BLaER1 (cell line): ENCODE data around the gene ADGRG2.
"Not testable (repeated sequence)": the region's sequence is repeated elsewhere in the genome, so short reads cannot be mapped to it uniquely, and the experiment has no call there.

Experiments used
- H3K27ac ChIP-seq: shearing (Covaris generic); formaldehyde crosslinking; 2 replicates; pipeline ENCODE4 v1.8.1; 2022
- H3K27me3 ChIP-seq: shearing (Covaris generic); formaldehyde crosslinking; 2 replicates; pipeline ENCODE4 v1.8.1; 2022
- H3K36me3 ChIP-seq: shearing (Covaris generic); formaldehyde crosslinking; 2 replicates; pipeline ENCODE4 v1.8.1; 2022
- H3K4me1 ChIP-seq: shearing (Covaris generic); formaldehyde crosslinking; 2 replicates; pipeline ENCODE4 v1.8.1; 2022
- H3K4me2 ChIP-seq: shearing (Covaris generic); formaldehyde crosslinking; 2 replicates; pipeline ENCODE4 v1.8.1; 2022
- H3K4me3 ChIP-seq: shearing (Covaris generic); formaldehyde crosslinking; 2 replicates; pipeline ENCODE4 v1.8.1; 2022
- H3K9ac ChIP-seq: shearing (Covaris generic); formaldehyde crosslinking; 2 replicates; pipeline ENCODE4 v1.8.1; 2022
- H3K9me3 ChIP-seq: shearing (Covaris generic); formaldehyde crosslinking; 2 replicates; pipeline ENCODE4 v1.8.1; 2022
- H4K20me1 ChIP-seq: shearing (Covaris generic); formaldehyde crosslinking; 2 replicates; pipeline ENCODE4 v1.8.1; 2022
- Cebpa-rat ChIP-seq: shearing (Covaris generic); IDR thresholded peaks from 2 replicates; pipeline ENCODE4 v1.8.1; 2022

Gene ADGRG2

DNA sequence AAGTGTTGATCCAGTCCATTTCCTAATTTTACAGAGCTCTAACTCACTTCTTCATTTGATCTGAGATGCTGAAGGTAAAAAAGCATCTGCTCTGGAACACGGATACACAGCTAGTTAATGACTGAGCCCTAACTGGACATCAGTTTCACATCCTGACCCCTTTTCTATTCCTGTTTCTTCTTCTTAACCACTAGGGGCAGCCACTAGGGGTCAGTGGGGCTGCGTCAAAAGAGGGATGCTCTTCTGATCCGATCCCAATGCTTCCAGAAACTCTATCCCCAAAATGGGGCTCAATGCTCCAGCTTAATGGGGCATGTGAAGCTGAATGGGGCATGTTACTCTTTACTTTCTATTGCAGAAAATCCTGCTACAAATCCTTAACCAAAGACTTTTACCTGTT is 105.0 kb downstream of the ADGRG2 start:
- Histone ChIP-seq H3K4me3 (no peak overlapping the region), H4K20me1 (no peaks in the 10 kb centered on the region), H3K9ac (no peak overlapping the region), H3K4me2 (no peak overlapping the region), H3K27ac (no peak overlapping the region), H3K9me3 (no peaks in the 10 kb centered on the region), H3K36me3 (no peaks in the 10 kb centered on the region), H3K27me3 (peaks cover 26% of the 10 kb centered on the region), H3K4me1 (no peaks in the 10 kb centered on the region)
- TF ChIP-seq Cebpa-rat, result no peak

GRCh38 chrX:19016614-19017013 is 105.7 kb downstream of the ADGRG2 start:
- not testable (repeated sequence) for H3K36me3 ChIP-seq, H3K9me3 ChIP-seq, H3K27ac ChIP-seq, H4K20me1 ChIP-seq, H3K4me1 ChIP-seq, H3K9ac ChIP-seq, H3K4me2 ChIP-seq, H3K4me3 ChIP-seq
- H3K27me3 ChIP-seq, result peaks cover 26% of the 10 kb centered on the region

DNA sequence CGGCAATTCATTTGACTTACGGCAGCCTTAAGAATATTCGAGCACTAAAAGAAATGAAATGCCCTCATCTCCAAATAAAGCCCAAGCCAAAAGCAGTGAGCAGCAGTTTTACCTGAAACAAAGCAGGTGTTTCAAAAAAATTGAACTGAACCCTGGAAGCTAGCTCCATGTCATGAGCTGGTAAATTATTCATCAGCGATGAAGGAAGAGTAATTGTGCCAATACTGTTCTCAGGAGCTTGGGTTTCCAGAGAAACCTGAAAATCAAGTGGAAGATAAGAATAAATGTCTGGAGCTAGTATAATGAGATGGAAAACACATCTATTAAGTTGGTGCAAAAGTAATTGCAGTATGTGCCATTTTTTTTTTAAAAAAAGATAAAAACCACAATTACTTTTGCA is 114.4 kb downstream of the ADGRG2 start:
- Histone ChIP-seq H4K20me1 (no peaks in the 10 kb centered on the region), H3K4me3 (no peak overlapping the region), H3K36me3 (no peaks in the 10 kb centered on the region), H3K4me2 (no peak overlapping the region), H3K9ac (no peak overlapping the region), H3K27me3 (peaks cover 4% of the 10 kb centered on the region; the same call in 1 of the 2 replicates), H3K9me3 (no peaks in the 10 kb centered on the region), H3K4me1 (no peaks in the 10 kb centered on the region), H3K27ac (no peak overlapping the region)
- no peak for TF ChIP-seq Cebpa-rat

- no peak for TF ChIP-seq Cebpa-rat
- Histone ChIP-seq H3K27ac (no peak overlapping the region), H3K4me3 (no peak overlapping the region), H3K9ac (no peak overlapping the region), H3K36me3 (no peaks in the 10 kb centered on the region), H4K20me1 (no peaks in the 10 kb centered on the region), H3K9me3 (no peaks in the 10 kb centered on the region), H3K4me2 (no peak overlapping the region), H3K4me1 (no peaks in the 10 kb centered on the region), H3K27me3 (peaks cover 5% of the 10 kb centered on the region; the same call in 1 of the 2 replicates)
Observed at GRCh38 chrX:19007011-19007410, 115.3 kb downstream of the ADGRG2 start.

DNA sequence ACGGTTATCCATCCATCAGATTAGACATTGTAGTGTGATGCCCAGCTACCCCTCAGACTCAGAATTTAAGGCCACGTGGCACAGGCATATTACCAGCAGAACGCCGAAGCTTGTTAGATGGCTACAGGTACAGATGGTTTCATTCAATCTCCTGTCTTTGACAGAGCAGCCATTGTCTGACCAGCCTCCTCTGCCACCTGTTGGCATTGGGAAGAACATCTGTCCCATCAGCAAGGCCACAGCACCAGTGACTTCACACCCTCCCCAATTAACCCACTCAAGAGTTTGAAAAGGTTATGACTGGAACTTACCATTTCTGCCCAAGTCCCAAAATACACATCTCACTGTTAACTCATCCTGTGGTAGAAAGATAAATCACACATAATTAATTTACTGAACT is 116.4 kb downstream of the ADGRG2 start:
- H3K27ac ChIP-seq, result no peak overlapping the region
- no peak overlapping the region for H3K9ac ChIP-seq
- H3K4me3 ChIP-seq, result no peak overlapping the region
- peaks cover 11% of the 10 kb centered on the region; the same call in 1 of the 2 replicates for H3K27me3 ChIP-seq
- H3K4me2 ChIP-seq, result no peak overlapping the region
- no peaks in the 10 kb centered on the region for H3K36me3 ChIP-seq
- H3K9me3 ChIP-seq, result no peaks in the 10 kb centered on the region
- H4K20me1 ChIP-seq, result no peaks in the 10 kb centered on the region
- TF ChIP-seq Cebpa-rat, result no peak
- no peaks in the 10 kb centered on the region for H3K4me1 ChIP-seq

GRCh38 chrX:19003756-19004155 is 118.5 kb downstream of the ADGRG2 start:
- Histone ChIP-seq H3K27me3 (peaks cover 14% of the 10 kb centered on the region; the same call in 1 of the 2 replicates), H4K20me1 (no peaks in the 10 kb centered on the region), H3K4me1 (no peaks in the 10 kb centered on the region), H3K9me3 (no peaks in the 10 kb centered on the region), H3K4me3 (no peak overlapping the region), H3K27ac (no peak overlapping the region), H3K4me2 (no peak overlapping the region), H3K36me3 (no peaks in the 10 kb centered on the region), H3K9ac (no peak overlapping the region)
- TF ChIP-seq Cebpa-rat, result no peak

DNA sequence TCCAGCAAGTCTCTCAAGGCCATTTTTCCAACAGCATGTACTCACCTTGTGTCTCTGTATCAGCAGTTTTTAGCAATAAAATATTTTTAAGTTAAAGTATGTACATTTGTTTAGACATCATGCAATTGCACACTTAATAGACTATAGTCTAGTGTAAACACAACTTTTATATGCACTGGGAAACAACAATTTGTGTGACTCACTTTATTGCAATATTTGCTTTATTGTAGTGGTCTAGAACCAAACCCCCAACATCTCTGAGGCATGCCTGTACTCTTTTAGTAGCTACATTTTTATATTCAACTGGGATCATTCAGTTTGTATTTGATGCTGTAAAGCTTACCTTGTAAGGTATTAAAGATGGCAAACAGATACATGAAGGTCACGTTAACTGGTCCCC is 123.6 kb downstream of the ADGRG2 start:
- Histone ChIP-seq H3K4me3 (no peak overlapping the region), H3K36me3 (no peaks in the 10 kb centered on the region)

DNA sequence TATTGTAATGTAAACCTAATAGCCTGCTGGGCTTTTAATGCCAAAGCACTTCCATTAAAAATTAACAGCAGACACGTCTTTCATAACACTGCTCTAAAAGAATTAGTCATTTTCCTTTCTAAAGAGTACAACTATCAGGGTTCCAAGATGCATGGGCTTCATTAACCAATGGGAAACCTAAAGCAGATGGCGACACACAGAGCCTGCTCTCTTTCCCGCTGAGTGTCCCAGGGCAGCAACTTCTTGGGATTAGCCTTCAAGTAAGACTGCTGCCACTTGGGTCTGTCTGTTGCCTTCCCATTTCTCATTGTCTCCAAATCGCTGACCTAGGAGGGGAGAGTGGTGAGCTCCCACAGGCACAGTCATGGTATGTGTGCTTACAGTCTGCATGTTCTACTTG is 124.4 kb downstream of the ADGRG2 start:
- Histone ChIP-seq H3K9me3 (no peaks in the 10 kb centered on the region), H3K27me3 (peaks cover 46% of the 10 kb centered on the region), H4K20me1 (no peaks in the 10 kb centered on the region), H3K27ac (no peak overlapping the region), H3K9ac (no peak overlapping the region), H3K36me3 (no peaks in the 10 kb centered on the region), H3K4me2 (no peak overlapping the region), H3K4me1 (no peaks in the 10 kb centered on the region), H3K4me3 (no peak overlapping the region)
- TF ChIP-seq Cebpa-rat, result no peak

More for the DNA sequence above, 123.6 kb downstream of the ADGRG2 start:
- no peaks in the 10 kb centered on the region for H4K20me1 ChIP-seq
- no peaks in the 10 kb centered on the region for H3K9me3 ChIP-seq
- no peak overlapping the region for H3K9ac ChIP-seq
- peaks cover 41% of the 10 kb centered on the region for H3K27me3 ChIP-seq
- no peak overlapping the region for H3K4me2 ChIP-seq
- TF ChIP-seq Cebpa-rat, result no peak
- H3K4me1 ChIP-seq, result no peaks in the 10 kb centered on the region
- H3K27ac ChIP-seq, result no peak overlapping the region

GRCh38 chrX:18996536-18996935 is 125.7 kb downstream of the ADGRG2 start:
- H3K4me1 ChIP-seq, result no peaks in the 10 kb centered on the region
- H3K9ac ChIP-seq, result no peak overlapping the region
- H3K4me3 ChIP-seq, result no peak overlapping the region
- no peaks in the 10 kb centered on the region for H3K36me3 ChIP-seq
- H3K27me3 ChIP-seq, result peaks cover 45% of the 10 kb centered on the region
- TF ChIP-seq Cebpa-rat, result no peak
- H3K9me3 ChIP-seq, result no peaks in the 10 kb centered on the region
- no peak overlapping the region for H3K27ac ChIP-seq
- H4K20me1 ChIP-seq, result no peaks in the 10 kb centered on the region
- no peak overlapping the region for H3K4me2 ChIP-seq

DNA sequence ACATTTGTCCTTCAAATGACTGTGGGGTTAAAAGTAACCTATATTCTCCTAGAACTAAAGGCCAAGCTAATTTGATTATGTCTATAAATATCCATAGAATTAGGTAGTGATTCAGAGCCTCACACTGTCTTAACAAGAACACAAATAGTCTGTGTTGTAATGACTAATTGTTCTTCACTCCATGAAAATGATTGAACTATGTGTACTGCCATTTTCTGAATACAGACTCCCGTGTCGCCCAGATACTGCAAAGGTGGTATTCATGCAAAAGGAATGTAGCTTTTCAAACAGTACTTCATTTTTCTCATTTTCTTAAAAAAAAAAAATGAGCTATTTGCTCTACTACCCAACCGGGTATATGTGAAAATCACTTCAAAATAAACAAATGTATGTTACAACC is 127.0 kb downstream of the ADGRG2 start:
- H3K27me3 ChIP-seq, result peaks cover 54% of the 10 kb centered on the region
- no peaks in the 10 kb centered on the region for H4K20me1 ChIP-seq
- H3K4me2 ChIP-seq, result no peak overlapping the region
- no peak for TF ChIP-seq Cebpa-rat
- H3K4me3 ChIP-seq, result no peak overlapping the region
- no peak overlapping the region for H3K9ac ChIP-seq
- H3K36me3 ChIP-seq, result no peaks in the 10 kb centered on the region
- no peak overlapping the region for H3K27ac ChIP-seq
- H3K4me1 ChIP-seq, result no peaks in the 10 kb centered on the region
- no peaks in the 10 kb centered on the region for H3K9me3 ChIP-seq

DNA sequence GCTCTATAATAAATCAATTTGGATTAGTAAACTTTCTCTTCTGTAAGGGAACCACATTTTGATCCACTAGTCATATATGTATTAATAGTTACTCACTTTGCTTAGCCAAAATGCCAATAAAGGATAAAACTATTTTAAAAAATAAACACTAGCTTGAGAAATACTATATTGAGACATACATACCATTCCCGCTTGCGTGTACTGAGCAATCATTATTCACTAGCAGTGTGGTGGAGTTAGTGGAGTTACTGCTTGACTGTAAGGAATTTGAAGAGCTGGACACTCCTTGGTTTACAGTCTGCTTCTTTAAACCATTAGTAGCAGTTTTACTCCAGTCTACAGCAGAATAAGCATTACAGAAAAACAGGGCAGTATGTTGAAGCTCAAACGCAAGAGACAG is 127.6 kb downstream of the ADGRG2 start:
- no peaks in the 10 kb centered on the region for H3K4me1 ChIP-seq
- H3K9ac ChIP-seq, result no peak overlapping the region
- no peak overlapping the region for H3K4me2 ChIP-seq
- no peaks in the 10 kb centered on the region for H3K9me3 ChIP-seq
- H3K27ac ChIP-seq, result no peak overlapping the region
- H3K27me3 ChIP-seq, result peaks cover 59% of the 10 kb centered on the region
- no peak overlapping the region for H3K4me3 ChIP-seq
- H4K20me1 ChIP-seq, result no peaks in the 10 kb centered on the region
- H3K36me3 ChIP-seq, result no peaks in the 10 kb centered on the region
- no peak for TF ChIP-seq Cebpa-rat
